GM18867 (cell line): Measurements from ENCODE around the gene PCDHGC3.

Experiments
- ATAC-seq: cut with Tn5 transposase; IDR thresholded peaks from one replicate; pipeline ENCODE4 v1.9.1; 2021; ENCODE audit warnings: mild to moderate bottlenecking, moderate library complexity; ENCODE audit not compliant: unreplicated experiment

PCDHGC3 gene

GRCh38 chr5:141519605-141520565, 44.1 kb downstream of the PCDHGC3 start:
- ATAC-seq = no peak

DNA sequence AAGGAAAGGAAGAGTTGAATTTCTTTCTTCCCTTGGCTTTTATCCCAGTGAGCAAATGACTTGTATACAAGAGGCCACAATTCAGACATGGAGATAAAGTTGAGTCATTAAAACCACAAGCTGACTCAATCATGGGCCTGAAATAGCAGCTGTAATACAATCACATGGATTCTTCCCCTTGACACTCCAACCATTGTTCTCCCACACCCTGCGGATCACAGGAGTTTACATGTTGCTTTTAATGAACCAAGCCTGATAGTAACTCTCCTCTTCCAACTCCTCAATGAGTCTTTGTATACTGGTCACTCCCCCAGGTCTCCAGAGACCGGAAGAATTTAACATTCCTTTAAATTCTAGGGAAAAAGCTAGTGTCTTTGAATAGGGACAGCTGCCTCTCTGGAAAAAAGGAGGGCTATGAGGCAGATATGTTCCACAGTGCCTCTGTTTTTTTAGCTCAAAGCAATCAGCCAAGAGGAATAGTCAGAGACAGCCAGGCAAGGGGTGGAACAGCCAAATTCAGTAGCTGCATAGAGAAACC, 45.5 kb downstream of the PCDHGC3 start:
- ATAC-seq = no peak

DNA sequence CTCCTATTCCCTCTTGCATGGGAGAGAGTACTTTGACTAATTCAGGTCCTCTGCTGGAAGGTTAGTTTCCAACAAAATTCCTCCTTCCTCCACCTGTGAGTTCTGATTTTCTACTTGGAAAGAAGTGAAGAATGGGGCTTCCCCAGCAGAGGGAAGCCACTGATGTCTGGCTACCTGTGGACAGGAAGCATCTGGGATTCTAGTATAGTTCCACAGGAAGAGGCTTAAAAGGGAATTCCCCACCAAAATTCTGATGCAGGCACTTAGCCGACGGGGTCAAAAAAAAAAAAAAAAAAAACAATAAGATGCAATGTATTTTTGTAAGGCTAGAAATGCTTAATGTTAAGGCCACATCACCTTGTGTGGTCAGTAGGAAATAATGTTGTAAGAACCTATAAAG, 46.5 kb downstream of the PCDHGC3 start:
- no peak for ATAC-seq

DNA sequence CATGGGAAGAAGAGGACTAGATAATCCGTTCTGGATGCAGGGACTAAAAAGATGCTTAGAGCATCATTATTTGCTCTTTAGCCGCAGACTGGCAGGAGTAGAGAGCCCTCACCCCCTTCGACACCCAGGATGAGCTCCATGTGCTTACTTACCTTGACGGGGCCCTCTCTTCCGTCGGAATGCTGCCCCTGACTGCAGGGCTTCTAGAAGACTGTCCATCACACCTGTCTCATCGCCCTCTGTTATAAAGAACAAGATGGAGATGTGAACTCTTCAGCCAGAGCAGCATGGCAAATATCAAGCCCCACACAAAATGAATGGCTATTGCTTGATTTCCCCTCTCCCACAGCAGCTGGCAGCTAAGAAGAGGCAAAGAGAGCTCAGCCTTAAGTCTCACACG, 48.2 kb downstream of the PCDHGC3 start:
- ATAC-seq = no peak

DNA sequence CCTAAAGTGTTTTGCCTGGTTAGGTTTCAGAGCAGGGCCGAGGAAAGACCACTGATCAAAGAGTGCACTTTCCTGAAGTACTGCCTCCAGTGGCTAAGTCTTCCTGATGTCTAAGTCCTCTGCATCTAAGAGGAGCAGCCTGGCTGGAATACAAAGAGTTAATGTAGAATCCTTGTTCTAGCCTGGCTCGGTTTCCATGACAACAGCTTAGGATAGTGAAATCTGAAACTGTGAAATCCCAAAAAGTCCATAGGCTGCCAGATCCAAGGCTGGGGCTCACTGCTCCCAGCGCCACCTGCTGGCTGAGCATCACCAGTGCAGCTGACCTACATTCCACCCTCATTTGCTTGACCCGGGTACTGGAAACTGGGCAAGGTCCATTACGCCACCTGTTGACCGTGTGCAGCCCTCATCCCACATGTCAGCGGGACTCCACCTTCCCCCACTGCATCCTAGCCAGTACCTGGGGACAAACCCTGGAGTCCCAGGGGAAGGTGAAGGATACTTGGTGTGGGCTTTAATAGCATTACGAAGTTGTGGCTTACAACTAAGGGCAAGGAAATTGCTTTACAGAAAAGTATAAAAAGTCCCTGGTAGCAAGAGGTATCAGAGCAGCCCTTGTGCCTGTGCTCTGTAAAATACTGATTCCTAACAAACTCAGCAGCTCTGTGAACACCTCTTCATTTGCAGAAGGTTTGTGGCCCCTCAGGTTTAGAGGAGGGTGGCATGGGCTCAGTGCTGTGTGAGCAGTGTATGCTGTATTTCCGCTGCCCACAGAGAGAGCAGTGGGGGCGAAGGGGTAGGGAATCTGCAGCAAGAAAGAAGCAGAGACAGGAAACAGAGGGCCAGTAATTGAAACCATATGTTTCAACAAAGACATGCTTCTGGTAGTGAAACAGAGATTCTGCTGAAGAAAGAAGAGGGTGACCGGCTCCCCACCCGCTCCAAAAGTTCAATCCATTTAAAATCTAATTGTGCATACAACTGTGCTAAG, 49.1 kb downstream of the PCDHGC3 start:
- peak; percentile 85 for ATAC-seq

DNA sequence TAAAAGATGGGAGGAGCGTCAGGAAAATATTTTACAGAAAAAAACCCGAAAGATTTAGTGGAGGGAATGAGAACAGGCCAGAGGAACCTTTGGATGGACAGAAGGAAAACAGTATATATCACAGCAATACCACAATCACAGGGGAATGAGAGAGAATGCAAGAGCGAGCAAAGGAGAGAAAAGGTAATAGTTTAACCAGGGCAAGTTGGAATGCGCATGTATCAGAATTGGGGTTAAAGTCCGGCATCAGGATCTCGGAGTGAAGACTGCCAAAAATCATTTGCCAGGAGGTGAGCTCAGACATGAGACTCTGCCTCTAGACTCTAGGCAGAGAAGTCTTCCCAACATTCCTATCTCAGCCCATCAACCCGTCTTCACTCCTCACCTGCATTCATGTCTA, 49.9 kb downstream of the PCDHGC3 start:
- no peak for ATAC-seq

- ATAC-seq = no peak
These were observed 51.7 kb downstream of the PCDHGC3 start for GRCh38 chr5:141527426-141527825.
